MM.1S (cell line): Measurements from ENCODE around the gene UBE2QL1.

ENCODE experiments used
- DNase-seq: peaks from one replicate; pipeline ENCODE4 v3.0.0-alpha.2; 2015
- H2AFZ ChIP-seq: fragments of 300-600 bp; sonication (generic); 2 replicates; pipeline ENCODE4 v1.6.0; 2016; ENCODE audit warnings: antibody characterized with exemption, low read length
- H3F3A ChIP-seq: fragments of 300-600 bp; sonication (generic); 2 replicates; pipeline ENCODE4 v1.6.1; 2016; ENCODE audit warnings: mild to moderate bottlenecking, antibody characterized with exemption, low read length, moderate library complexity, mixed read lengths; ENCODE audit not compliant: insufficient read depth
- H3K27ac ChIP-seq: fragments of 300-600 bp; sonication (generic); 2 replicates; pipeline ENCODE4 v1.5.1; 2016; ENCODE audit warnings: mild to moderate bottlenecking, low read length
- H3K27me3 ChIP-seq: fragments of 300-600 bp; sonication (generic); replicated peaks from 2 replicates; pipeline ENCODE4 v1.6.0; 2016; ENCODE audit warnings: low read length; ENCODE audit not compliant: insufficient read depth
- H3K36me3 ChIP-seq: fragments of 300-600 bp; sonication (generic); replicated peaks from 2 replicates; pipeline ENCODE4 v1.6.1; 2016; ENCODE audit warnings: mild to moderate bottlenecking, low read length, mixed read lengths; ENCODE audit not compliant: insufficient read depth
- H3K4me1 ChIP-seq: fragments of 300-600 bp; sonication (generic); 2 replicates; pipeline ENCODE4 v1.6.1; 2016; ENCODE audit warnings: low read length, mixed read lengths
- H3K4me2 ChIP-seq: fragments of 300-600 bp; sonication (generic); 2 replicates; pipeline ENCODE4 v1.6.0; 2016; ENCODE audit warnings: low read depth, low read length
- H3K4me3 ChIP-seq: fragments of 300-600 bp; sonication (generic); 2 replicates; pipeline ENCODE4 v1.5.1; 2016; ENCODE audit warnings: low read length, mixed read lengths
- H3K79me2 ChIP-seq: fragments of 300-600 bp; sonication (generic); 2 replicates; pipeline ENCODE4 v1.6.1; 2016; ENCODE audit warnings: mixed run types, low read length, mixed read lengths
- H3K9ac ChIP-seq: fragments of 300-600 bp; sonication (generic); 2 replicates; pipeline ENCODE4 v1.6.1; 2016; ENCODE audit warnings: low read length, mixed read lengths
- H3K9me2 ChIP-seq: fragments of 300-600 bp; sonication (generic); replicated peaks from 2 replicates; pipeline ENCODE4 v1.6.1; 2016; ENCODE audit warnings: mild to moderate bottlenecking, low read length, mixed read lengths; ENCODE audit not compliant: insufficient read depth
- H3K9me3 ChIP-seq: fragments of 300-600 bp; sonication (generic); replicated peaks from 2 replicates; pipeline ENCODE4 v1.6.1; 2016; ENCODE audit warnings: mild to moderate bottlenecking, low read length, mixed read lengths; ENCODE audit not compliant: insufficient read depth
- H4K20me1 ChIP-seq: fragments of 300-600 bp; sonication (generic); 2 replicates; pipeline ENCODE4 v1.6.1; 2016; ENCODE audit warnings: mild to moderate bottlenecking, low read length, moderate library complexity, mixed read lengths; ENCODE audit not compliant: insufficient read depth
- CTCF ChIP-seq: fragments of 300-600 bp; sonication (generic); IDR thresholded peaks from 2 replicates; pipeline ENCODE4 v1.5.1; 2016; ENCODE audit warnings: antibody characterized with exemption, low read length, mixed read lengths
- EZH2 ChIP-seq: fragments of 300-600 bp; sonication (generic); optimal IDR thresholded peaks from 2 replicates; pipeline ENCODE3; 2017; ENCODE audit warnings: low read depth, mild to moderate bottlenecking, antibody characterized with exemption, low read length, mixed read lengths
- EZH2phosphoT487 ChIP-seq: fragments of 300-600 bp; sonication (generic); IDR thresholded peaks from 2 replicates; pipeline ENCODE4 v1.6.1; 2018; ENCODE audit warnings: antibody characterized with exemption, low read length

Gene UBE2QL1

DNA sequence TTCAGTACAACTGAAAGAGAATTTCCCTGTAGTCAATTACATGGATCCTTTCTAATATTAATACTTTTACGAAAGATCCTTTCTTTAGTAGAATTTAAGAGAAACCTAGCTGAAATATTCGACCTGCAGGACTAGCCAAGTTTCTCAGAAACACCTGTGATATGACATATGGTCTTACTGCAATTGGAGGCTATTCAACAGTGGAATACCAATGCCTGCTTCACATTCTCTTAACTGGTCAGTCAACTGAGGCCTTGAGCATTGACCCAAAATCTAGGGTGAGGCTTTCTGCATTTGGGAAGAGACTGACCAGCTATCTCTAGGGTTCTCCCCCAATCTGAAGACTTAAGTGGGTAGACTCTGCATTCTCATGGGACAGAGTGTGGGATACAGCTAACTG, 12.3 kb downstream of the UBE2QL1 start:
- Histone ChIP-seq H3K4me2 (no peak overlapping the region), H3F3A (no peaks in the 10 kb centered on the region), H3K79me2 (peaks cover 98% of the 10 kb centered on the region), H3K27me3 (no peaks in the 10 kb centered on the region), H3K36me3 (peaks cover 19% of the 10 kb centered on the region; the same call in 1 of the 2 replicates), H4K20me1 (peaks cover 8% of the 10 kb centered on the region), H3K4me1 (peaks cover 33% of the 10 kb centered on the region), H3K27ac (no peak overlapping the region), H3K9me3 (no peaks in the 10 kb centered on the region), H3K9ac (no peak overlapping the region), H3K4me3 (no peak overlapping the region), H2AFZ (no peak overlapping the region), H3K9me2 (no peaks in the 10 kb centered on the region)
- TF ChIP-seq CTCF (no peak), EZH2phosphoT487 (no peak), EZH2 (no peak)
- no peak for DNase-seq

DNA sequence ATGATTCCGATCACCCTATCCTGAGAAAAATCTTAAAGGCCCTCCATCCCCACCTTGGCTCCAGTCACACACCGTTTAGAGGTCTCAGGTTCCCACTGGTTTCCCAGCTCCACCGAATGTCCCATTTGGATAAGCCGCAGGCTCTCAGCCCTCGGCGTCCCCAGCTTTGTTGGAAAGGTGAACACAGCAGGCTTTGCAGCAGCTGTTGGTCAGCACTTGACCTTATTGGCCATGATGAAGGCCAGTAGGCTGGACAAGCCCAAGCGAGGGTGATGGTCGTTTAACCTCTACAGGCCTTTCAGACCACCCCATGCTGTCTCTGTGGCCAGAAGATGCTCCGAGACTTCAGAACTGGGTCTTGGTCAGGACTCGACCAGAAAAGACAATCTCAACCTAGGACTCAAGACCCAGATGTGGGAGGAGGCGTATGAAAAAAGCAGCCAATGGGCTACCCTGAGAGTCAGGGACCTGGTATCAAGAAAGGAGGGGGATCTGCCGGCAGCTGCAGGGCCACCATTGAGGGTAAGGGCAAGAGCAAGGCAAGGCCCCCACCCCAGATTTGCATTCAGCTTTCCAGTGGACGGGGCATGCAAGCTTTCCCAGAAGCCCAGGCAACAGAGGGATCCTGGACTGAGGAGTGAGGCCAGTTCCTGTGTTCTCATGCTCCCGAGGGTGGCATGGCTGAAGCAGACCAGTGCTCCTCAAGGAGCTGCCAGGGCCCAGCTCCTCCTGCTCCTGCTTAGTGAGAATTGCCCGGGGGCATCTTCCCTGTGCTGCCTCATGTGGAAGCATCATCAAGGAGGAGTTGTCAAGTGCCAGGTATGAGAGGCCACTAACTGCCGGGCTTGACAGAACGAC, 13.4 kb downstream of the UBE2QL1 start:
- no peak overlapping the region for H3K4me2 ChIP-seq
- peaks cover 23% of the 10 kb centered on the region for H3K4me1 ChIP-seq
- H2AFZ ChIP-seq, result no peak overlapping the region
- no peak overlapping the region for H3K9ac ChIP-seq
- no peak for TF ChIP-seq EZH2phosphoT487
- TF ChIP-seq CTCF, result no peak
- no peak for TF ChIP-seq EZH2
- no peak for DNase-seq
- no peak overlapping the region for H3K27ac ChIP-seq
- peaks cover 98% of the 10 kb centered on the region for H3K79me2 ChIP-seq
- H3K4me3 ChIP-seq, result no peak overlapping the region
- H3K9me2 ChIP-seq, result no peaks in the 10 kb centered on the region
- no peaks in the 10 kb centered on the region for H3K27me3 ChIP-seq
- no peaks in the 10 kb centered on the region for H3K9me3 ChIP-seq
- H4K20me1 ChIP-seq, result peaks cover 8% of the 10 kb centered on the region; the same call in 1 of the 2 replicates
- H3F3A ChIP-seq, result no peaks in the 10 kb centered on the region
- H3K36me3 ChIP-seq, result peaks cover 12% of the 10 kb centered on the region

DNA sequence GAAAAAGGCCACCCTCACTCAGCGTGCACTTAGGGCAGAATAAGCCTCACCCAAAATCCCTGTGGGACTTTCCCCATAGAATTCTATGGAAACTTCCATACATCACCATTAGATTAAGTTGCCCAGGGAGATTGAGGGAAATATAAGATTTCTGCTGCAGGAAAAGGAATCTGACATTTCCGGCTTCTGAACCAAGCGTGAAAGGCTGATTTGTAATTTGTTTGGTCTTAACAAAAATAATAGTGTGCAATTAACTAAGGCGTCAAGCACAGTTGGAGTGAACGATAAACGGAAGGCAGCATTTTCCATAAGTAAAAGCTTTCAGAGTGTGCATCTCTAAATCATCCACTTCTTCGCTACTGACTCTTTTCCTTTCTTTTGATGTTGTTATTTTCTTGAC, 14.0 kb downstream of the UBE2QL1 start:
- H3K4me3 ChIP-seq, result no peak overlapping the region
- no peaks in the 10 kb centered on the region for H3K9me2 ChIP-seq
- no peak overlapping the region for H3K4me2 ChIP-seq
- H2AFZ ChIP-seq, result no peak overlapping the region
- DNase-seq, result no peak
- peaks cover 98% of the 10 kb centered on the region for H3K79me2 ChIP-seq
- peaks cover 8% of the 10 kb centered on the region; the same call in 1 of the 2 replicates for H4K20me1 ChIP-seq
- H3K27me3 ChIP-seq, result no peaks in the 10 kb centered on the region
- peaks cover 12% of the 10 kb centered on the region for H3K36me3 ChIP-seq
- no peaks in the 10 kb centered on the region for H3K9me3 ChIP-seq
- no peaks in the 10 kb centered on the region for H3F3A ChIP-seq
- H3K4me1 ChIP-seq, result peaks cover 17% of the 10 kb centered on the region
- H3K27ac ChIP-seq, result no peak overlapping the region
- no peak overlapping the region for H3K9ac ChIP-seq
- TF ChIP-seq EZH2phosphoT487, result no peak
- TF ChIP-seq EZH2, result no peak
- TF ChIP-seq CTCF, result no peak
